HG02798 (cell line): ENCODE results near the gene PDIK1L.

Experiments used
- ATAC-seq: cut with Tn5 transposase; IDR thresholded peaks from one replicate; pipeline ENCODE4 v1.9.1; 2021; ENCODE audit warnings: mild to moderate bottlenecking; ENCODE audit not compliant: unreplicated experiment, poor library complexity

Gene PDIK1L

DNA sequence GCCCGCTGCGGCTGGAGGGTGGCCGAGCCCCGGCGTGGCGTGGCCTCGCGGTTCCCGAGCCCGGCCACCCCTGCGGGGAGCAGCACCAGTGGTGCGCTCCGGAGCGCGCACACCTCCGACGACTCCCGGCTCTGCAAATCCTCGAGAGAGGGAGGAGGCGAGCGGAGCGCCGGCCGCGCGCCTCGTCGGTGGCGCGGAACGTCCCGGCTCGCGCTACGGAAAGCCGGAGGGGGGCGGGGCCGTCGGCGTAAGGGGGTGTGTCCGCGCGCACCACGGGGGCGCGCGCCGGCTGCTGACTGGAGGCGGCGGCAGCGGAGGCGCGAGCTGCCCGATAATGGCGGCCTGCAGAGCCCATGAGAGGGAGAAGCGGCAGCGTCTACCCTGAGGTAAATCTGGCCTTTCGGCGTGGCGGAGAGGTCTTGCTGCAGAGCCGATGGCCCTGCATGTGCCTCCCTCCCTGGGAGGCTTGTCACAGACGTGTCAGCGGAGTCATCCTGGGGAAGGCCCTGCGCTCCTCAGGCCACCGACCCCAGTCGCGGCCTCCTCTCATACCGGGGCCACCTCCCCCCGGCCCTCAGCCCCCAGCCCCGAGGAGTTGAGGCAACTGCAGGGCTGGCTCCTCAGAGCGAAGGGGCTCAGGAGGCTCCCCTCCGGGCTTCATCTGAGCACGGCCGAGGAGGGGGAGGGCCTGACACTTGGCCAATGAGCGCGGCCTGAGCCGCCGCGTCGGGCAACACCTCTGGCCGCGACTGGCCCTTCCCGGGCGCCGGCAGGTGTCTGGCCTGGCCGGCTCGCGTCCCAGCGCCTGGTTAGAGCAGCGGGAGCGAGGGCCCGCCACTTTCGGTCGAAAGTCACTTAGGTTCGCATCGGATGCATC, at the start of gene PDIK1L:
TSS of gene PDIK1L (plus strand) at position 295 of the 877 bp plus-strand sequence. CDS start 2,485 bp downstream, outside the sequence.
- ATAC-seq, result peak; percentile 82

DNA sequence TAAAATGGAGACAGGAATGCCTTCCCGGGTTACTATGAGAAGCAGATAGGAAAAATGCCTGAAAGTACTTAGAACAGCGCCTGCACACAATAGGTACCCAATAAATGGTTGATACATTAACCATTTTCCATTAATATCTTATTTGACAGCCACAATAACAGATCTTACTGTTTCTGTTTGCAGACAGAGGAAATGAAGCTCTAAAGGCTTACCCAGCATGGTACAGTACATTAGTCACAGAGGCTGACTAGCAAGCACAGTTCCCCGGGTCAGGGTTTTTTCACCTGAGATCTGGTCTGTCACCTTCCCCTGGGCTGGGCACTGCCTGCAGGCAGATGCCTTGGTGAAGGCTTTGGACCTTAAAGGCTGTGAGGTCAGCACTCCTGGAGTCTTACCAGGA, 47.1 kb upstream of the PDIK1L start:
- ATAC-seq, result no peak

DNA sequence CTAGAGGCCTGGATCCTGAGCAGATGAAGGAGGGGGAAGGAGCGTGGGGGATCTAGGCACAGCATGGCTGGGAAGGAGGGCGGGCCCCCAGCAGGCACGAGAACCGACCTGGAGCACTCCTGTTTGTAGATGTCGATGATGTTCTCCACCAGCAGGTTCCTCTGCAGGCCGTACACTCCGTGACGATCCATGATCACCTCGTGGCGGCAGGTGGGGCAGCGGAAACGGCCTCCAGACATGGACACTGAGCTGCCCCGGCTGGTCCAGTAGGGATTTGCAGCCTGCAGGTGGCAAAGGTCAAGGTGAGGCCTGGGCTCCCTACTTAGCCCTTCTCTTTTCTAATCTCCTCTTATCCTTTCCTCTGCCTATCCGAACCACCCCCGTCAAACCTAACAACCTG, 45.5 kb upstream of the PDIK1L start:
- no peak for ATAC-seq

DNA sequence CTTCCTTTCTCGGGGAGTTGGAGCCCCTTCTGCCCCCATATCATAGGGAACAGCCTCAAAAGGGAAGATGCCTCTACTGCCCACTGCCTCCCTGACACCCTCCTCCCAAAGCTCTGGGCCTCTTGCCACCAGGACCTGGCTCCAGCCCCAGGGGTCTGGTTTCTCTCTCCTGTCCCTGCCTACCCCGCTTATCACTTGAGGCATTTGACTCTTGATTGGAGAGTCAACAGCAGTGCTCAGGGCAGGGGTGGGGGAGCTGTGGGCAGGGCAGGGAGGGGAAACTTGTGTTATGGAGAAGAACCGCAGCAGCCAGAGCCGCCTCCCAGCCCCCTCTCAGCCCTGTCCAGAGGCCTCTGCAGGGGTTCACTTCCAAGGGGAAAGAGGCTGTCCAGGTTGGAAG, 44.8 kb upstream of the PDIK1L start:
- ATAC-seq, result no peak

DNA sequence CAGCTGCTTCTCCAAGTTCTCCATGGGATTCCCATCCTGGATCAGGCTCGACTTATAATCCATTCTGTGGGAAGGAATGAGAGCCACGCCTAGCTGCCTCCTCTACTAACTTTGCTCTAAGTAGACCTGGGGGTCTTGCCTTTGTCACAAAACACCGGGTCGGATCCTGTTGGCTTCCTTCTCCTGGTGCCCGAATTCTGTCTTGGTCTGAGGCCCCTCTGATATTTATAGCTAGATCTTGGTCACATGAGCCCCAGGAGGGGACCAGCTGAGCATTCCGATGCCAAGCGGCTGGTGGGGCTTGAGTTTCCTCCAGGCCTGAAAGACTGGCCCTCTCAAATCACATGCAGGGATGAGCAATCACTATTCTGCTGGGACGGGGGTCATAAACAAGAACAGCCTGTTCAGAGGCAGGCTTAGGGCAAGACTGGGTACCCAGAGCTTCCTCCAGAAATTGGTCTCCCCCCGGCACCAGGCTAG, 44.2 kb upstream of the PDIK1L start, which contains the start of gene TRIM63:
TSS of gene TRIM63 (minus strand) at position 199 of the 480 bp plus-strand sequence. CDS start at position 63, 136 bp downstream.
- no peak for ATAC-seq

DNA sequence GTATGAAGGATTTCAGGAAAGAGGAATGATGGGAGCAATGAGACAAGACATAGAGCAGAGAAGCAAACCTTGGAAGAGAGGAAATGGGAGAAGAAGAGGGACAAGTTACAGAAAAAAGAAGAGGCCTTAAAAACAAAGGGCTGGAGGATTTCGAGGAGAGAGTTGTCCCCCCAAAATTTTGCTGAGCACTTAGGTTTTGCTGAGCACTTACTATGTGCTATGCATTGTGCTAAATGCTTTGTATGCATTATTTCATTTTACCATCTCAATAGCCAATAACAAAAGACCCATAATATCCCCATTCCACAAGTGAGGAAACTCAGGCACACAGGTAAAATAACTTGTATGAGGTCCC, 41.7 kb upstream of the PDIK1L start:
- no peak for ATAC-seq

DNA sequence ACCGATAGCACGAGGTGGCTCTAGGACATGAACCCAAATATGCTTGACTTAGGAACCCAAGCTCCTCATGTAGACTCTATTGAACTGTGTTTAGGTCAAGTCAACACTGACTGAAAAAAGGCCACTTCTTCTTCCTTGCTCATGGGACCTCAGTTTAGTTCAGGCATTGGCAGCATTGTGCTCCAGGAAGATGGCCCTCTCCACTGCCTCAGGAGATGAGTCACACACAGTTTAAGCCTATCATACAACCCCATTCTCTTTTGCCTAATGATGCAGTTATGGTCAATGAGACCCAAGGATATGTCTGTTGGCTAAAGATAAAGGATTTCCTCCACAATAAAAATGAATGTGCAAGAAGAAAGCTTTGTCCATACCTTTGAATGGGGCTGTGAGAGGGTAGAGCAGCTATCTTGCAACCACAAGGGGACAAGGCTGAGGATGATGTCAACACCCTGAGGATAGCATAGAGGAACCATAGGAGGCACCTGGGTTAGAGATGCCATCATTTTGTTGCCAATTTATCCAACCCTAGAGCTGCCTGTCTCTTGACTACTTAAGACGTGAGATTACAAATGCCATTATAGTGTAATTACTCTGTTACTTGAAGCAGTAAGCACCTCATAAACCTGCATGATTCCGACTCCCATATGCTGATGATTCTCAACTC, 41.2 kb upstream of the PDIK1L start:
- no peak for ATAC-seq

DNA sequence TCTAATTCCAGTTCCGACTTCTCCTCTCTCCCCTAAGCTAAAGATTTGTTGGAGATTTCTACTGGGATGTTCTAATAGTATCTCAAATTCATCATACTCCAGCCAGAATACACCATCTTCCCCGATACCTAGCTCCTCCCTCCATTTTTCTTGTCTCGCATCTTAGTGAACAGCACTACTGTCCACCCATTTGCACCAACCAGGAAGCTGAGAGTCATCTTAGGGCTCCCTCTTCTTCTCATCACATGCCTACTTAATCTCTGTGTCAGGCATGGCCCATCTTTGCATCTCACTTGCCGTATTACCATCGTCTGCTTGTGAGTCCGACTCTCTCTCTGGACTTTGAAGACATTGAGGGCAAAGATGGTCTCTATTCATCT, 40.7 kb upstream of the PDIK1L start:
- ATAC-seq, result no peak

DNA sequence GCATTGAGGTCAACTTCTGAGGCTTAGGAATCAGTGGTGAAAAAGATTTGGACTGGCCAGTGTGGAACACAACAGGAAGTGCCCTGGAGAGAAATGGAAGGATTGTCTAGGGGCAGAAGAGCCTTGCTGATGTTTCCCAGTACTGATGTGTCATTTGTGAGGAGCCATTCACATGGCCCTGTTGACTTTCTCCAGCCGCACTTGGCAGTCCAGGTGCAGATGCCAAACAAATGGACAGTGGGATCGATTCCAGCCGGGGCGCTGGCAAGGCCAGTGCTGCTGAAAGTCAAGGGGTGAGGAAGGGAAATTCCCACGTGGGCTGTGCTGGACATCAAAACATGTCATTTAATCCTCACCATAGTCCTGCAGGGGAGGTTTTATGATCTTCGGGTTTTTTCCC, 39.3 kb upstream of the PDIK1L start:
- no peak for ATAC-seq

DNA sequence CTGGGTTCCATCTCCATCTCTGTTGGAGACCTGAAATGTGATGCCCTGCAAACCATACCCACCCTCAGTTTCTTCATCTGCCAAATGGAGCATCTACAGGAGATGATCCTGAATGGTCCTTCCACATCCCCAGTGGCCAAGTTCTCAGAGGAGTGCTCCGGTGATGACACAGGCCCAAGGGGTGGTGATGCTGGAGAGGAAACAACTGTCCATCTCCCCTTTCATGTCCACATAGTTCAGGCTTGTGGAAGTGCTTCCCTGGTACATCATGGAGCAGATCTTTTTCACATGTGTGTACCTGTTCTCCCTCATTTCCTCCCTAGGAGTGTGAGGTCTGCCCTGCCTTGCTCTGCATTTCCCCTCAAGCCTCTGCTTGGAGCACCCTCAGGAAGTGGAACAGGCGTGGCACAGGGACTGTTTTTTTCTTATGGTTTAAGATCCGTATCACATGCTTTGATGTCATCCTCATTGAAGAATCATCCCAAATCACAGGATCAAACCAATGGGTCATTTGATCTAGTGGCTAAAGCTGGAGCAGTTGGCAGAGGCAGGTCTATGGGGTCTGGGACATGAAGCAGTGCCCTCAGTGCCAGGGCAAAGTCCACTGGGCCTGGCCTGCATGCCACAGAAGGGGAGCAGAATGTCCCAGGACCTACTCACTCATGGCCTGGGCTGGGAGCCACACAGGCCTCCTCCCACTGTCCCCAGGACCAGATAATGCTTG, 36.0 kb upstream of the PDIK1L start:
- ATAC-seq, result no peak

DNA sequence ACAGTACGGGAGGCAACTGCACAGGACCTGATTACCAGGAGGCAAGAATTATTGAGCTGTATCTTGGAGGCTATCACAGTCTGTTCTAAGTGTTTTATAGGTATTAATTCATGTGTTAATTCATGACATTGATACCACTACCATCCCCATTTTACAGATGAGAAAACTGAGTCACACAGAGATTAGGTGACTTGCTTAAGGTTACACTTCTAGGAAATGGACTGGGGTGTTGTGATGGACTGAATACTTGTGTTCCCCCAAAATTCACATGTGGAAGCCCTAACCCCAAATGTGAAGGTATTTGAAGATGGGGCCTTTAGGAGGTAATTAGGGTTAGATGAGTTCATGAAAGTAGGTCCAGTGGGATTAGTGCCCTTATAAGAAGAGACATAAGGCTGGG, 34.1 kb upstream of the PDIK1L start:
- ATAC-seq, result no peak

DNA sequence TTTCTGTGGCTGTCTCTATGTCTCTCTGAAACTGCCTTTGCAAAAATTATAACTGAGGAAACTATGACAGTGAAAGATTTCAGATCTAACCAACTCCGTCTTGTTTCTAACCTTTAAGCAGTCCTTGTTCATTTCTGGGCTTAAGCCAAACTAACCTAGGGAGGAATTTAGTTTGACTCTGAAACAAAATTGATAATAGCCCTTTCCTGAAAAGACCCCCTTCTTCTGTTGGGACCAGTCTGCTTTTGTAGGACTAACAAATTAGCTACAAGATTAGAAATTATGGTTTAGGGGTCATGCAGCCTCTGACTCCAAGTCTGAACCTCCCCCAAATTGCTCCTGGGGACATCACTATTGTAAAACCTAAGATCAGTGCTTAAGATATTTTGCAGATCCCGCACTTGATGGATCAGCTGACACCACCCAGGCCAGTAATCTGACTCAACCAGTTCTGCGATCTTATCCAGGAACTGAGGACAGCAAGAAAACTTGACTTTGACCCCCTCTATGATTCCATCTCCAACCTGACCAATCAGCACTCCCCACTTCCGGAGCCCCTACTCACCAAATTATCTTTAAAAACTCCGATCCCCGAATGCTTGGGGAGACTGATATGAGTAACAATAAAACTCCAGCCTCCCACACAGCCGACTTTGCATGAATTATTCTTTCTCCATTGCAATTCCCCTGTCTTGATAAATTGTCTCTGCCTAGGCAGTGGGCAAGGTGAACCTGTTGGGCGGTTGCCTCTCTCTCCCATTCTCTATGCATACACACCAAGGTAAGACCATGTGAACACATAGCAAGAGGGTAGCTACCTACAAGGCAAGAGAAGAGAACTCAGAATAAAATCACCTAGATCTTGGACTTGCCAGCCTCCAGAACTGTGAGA, 33.1 kb upstream of the PDIK1L start:
- ATAC-seq, result no peak

DNA sequence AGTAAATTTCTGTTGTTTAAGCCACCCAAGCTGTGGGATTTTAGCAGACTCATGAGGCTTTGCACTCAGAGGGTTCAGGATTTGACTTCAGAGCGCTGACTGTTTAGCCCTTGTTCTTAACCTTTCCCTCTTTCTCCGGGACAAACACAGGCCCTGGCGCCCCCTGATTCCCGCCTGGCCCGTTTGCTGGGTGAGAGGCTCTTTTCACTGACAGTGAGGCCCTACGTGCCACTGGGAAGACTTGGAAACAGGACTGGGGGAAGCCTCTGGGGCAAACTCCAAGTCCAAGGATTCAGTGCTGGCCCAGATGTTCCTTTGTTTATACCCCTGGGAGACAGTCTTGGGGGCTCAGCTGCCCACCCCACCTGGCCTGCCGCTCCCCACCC, 32.5 kb upstream of the PDIK1L start:
- ATAC-seq, result no peak

DNA sequence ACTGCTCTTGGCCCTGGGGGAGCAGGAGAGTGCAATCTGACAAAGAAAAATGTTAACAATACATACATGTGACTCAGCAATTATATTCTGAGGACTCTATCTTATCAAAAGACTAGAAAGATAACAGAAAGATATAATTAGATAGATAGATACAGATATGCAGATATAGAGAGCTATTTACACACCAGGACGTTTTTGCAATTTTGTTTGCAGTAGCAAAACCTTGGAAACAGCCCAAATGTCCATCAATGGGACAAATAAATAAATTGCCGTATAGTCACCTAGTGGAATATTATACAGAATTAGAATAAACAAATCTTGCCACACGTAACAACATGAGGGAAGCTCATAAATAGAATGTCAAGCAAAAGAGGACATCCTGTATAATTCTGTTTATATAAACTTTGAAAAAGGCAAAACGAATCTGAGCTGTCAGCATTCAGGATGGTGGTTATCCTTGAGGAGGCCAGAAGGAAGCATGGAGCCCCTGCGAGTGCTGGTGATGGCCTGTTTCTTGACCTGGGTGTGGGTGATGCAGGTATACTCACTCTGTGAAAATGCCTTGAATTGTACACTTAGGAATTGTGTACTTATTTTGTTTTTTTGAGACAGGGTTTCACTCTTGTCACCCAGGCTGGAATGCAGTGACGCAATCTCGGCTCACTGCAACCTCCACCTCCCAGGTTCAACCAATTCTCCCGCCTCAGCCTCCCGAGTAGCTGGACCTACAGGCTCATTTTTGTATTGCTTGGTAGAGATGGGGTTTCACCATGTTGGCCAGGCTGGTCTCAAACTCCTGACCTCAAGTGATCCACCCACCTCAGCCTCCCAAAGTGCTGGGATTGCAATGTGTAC, 31.4 kb upstream of the PDIK1L start:
- no peak for ATAC-seq

DNA sequence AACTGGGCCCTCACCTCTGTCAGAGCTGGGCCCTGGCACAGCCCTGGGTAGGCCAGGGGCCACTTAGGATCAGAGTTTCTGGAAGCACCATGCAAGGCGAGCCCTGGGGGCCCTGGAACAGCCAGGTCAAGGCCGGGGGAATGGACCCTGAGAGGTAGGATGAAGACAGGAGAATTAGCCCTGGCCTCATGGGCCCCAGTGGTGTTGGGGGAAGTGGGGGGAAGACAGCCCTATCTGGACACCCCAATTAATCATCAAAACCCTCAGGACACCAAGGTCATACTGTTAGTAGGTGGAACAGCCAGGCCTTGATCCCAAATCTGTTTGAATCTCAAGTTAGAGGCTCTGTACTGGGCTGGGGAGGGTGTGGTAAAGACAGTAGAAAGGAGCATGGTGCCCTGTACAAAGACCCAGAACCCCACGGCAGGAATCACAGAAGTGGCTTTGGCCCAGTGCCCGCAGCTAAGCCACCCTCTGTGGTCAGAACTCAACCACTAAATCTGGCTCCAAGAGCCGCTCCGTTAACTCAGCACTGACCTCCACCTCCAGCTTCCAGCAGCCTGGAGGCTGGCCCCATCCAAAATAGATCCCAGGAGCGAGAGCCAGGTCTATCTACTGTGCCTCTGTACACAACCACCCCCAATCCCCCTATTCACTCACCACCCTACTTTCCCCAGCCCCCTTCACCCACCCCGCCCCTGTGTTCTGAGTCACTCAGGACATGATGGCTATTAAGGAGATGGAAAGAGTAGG, 30.2 kb upstream of the PDIK1L start:
- ATAC-seq, result no peak

DNA sequence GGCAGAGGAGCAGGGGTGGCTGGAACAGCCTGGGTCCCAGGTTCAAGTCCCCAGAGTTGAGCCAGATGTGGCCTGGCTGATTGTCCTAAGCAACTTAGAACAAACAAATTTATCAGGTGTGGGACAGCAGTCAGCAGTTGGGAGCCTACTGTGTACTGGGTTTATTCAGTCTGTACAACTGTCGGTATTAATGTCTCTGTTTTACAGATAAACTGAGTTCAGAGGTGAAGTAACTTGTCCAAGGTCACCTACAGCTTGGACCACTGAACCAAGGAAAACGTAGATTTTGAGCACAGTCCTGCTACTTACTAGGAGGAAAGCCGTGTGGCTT, 29.6 kb upstream of the PDIK1L start:
- ATAC-seq, result no peak

DNA sequence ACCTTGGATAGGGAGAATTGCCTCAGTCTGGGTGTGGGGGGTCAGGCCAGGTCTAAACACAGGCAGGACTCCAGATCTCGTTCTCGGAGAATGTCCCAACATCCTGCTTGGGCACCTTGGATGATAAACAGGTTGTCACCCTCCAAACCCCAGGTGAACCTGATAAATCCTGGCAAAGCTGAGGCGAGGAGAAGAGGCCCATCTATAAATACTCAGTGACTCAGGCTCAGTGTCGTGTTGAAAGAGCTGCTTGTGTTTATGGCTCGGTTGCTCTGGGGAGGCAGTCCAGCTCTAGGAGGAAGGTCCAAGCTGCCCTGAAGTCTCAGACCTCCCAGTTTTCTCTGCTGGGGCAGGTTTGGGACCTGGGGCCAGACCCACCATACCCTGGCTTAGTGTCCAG, 28.4 kb upstream of the PDIK1L start:
- no peak for ATAC-seq

DNA sequence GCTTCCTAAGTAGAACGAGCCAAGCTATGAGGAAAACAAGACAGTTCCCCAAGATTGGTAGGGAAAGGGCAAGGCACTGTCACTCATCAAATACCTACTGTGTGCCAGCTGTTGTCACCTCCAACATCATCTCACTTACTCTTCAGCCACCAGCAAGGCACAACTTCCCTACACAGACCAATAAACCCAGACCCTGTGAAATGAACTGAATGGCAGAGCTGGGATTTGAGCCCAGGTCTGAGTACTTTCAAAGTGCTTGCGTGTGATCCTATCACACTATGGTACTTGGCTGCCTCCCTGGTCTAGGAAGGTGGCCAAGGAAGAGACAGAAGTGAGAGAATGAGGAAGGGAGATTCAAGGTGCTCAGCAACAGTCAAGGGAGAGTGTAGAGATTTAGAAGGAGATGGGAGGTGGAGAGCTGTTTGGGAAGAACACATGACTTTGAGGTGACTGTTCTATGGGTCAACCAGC, 27.5 kb upstream of the PDIK1L start:
- ATAC-seq, result no peak
